Upper lobe of right lung (tissue), 1 donor: Measurements from ENCODE around the gene METTL21A. TPM values are rescaled to one million over a fixed set of nuclear protein-coding genes. Genes with fewer than 3 reads are reported as not detected.

Experiments
- ATAC-seq: fragments of 200-7000 bp; cut with Tn5 transposase; one replicate; pipeline ENCODE4 v1.9.1; 2020; ENCODE audit warnings: mild to moderate bottlenecking, moderate library complexity
- DNase-seq: peaks from one replicate; pipeline ENCODE4 v3.0.0-alpha.2; 2020
- H3K27ac ChIP-seq: fragments of 200-600 bp; one replicate; pipeline ENCODE4 v1.8.0; 2022
- H3K27me3 ChIP-seq: fragments of 200-600 bp; one replicate; pipeline ENCODE4 v1.8.0; 2022; ENCODE audit warnings: mild to moderate bottlenecking
- H3K36me3 ChIP-seq: fragments of 200-600 bp; one replicate; pipeline ENCODE4 v1.8.0; 2022
- H3K4me1 ChIP-seq: fragments of 200-600 bp; one replicate; pipeline ENCODE4 v1.8.0; 2022
- H3K4me3 ChIP-seq: fragments of 200-600 bp; one replicate; pipeline ENCODE4 v1.8.0; 2022; ENCODE audit warnings: mild to moderate bottlenecking
- H3K9me3 ChIP-seq: fragments of 200-600 bp; one replicate; pipeline ENCODE4 v1.8.0; 2022
- CTCF ChIP-seq: fragments of 200-600 bp; IDR thresholded peaks from one replicate; pipeline ENCODE4 v1.8.0; 2022; ENCODE audit warnings: antibody characterized with exemption
- intact Hi-C: fragments of 100-400 bp; cut with DNase I; formaldehyde crosslinking; loops from one replicate; pipeline ENCODE4 v1.11.0; 2022
- total RNA-seq: library from RNA; stranded (reverse); fragmentation: NEBNext Ultra II Directional; extraction: Animal tissue kit (Norgen Biotek cat#: 25700); gene quantifications from one replicate; pipeline ENCODE4 v1.2.1, GENCODE V29; 2021
- donor health status: DM: no; HTN: yes; CAD: no; lungs with severe emphysema.

Gene METTL21A
- total RNA-seq, 1 donor from 2014 or later, result 10.9 TPM

DNA sequence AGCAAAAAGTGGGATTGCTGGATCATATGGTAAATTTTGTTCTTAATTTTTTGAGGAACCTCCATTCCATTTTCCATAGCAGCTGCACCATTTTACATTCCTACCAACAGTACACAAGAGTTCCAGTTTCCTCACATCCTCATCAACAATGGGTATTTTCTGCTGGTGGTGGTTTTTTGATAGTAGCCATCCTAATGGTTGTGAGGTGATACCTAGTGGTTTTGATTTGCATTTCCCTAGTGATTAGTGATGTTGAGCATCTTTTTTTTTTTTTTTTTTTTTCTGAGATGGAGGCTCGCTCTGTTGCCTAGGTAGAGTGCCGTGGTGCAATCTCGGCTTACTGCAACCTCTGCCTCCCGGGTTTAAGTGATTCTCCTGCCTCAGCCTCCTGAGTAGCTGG is 30.5 kb downstream of the METTL21A start:
- H3K4me3 ChIP-seq, result no peak overlapping the region
- H3K9me3 ChIP-seq, result no peaks in the 10 kb centered on the region
- H3K27me3 ChIP-seq, result no peaks in the 10 kb centered on the region
- H3K4me1 ChIP-seq, result no peaks in the 10 kb centered on the region
- intact Hi-C loops, result no loop called here
- DNase-seq (no peak), ATAC-seq (no peak)
- no peak for TF ChIP-seq CTCF
- H3K36me3 ChIP-seq, result peaks cover 24% of the 10 kb centered on the region
- no peak overlapping the region for H3K27ac ChIP-seq

DNA sequence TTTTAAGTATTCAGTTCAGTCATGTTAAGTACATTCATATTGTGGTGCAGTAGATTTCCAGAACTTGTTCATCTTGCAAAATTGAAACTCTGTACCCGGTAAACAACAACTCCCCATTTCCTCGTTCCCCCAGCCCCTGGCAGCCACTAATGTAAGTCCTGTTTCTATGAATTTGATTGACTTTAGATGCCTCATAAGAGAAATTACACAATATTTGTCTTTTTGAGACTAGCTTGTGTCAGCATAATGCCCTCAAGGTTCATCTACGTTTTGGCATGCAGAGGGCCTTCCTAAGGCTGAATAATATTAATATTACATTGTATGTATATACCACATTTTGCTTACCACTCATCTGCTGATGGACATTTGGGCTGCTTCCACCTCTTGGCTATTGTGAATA is 30.9 kb downstream of the METTL21A start:
- TF ChIP-seq CTCF, result no peak
- no peaks in the 10 kb centered on the region for H3K4me1 ChIP-seq
- H3K27me3 ChIP-seq, result no peaks in the 10 kb centered on the region
- no peak overlapping the region for H3K4me3 ChIP-seq
- no peak overlapping the region for H3K27ac ChIP-seq
- H3K9me3 ChIP-seq, result no peaks in the 10 kb centered on the region
- H3K36me3 ChIP-seq, result peaks cover 29% of the 10 kb centered on the region
- no peak for DNase-seq
- intact Hi-C loops, result no loop called here
- ATAC-seq, result no peak

DNA sequence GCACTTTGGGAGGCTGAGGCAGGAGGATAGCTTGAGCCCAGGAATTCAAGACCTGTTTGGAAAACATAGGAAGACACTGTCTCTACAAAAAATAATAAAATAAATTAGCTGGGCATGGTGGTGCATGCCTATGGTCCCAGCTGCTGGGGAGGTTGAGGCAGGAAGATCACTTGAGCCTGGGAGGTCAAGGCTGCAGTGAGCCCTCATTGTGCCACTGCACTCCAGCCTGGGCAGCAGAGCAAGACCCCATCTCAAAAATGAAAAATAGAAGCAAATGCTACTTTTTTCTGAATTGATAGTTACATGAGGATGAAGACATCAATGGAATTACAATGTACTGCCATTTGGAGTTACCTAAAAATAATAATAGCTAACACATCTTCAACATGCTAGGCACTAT is 31.9 kb downstream of the METTL21A start:
- Histone ChIP-seq H3K36me3 (peaks cover 31% of the 10 kb centered on the region), H3K27ac (no peak overlapping the region)
- no peak for ATAC-seq

GRCh38 chr2:207589143-207589542 is 36.1 kb downstream of the METTL21A start:
- ATAC-seq, result no peak
- DNase-seq, result no peak
- TF ChIP-seq CTCF, result no peak
- H3K4me1 ChIP-seq, result no peaks in the 10 kb centered on the region
- no peak overlapping the region for H3K27ac ChIP-seq
- no peaks in the 10 kb centered on the region for H3K9me3 ChIP-seq
- no peaks in the 10 kb centered on the region for H3K27me3 ChIP-seq
- no peak overlapping the region for H3K4me3 ChIP-seq
- intact Hi-C loops, result no loop called here
- peaks cover 44% of the 10 kb centered on the region for H3K36me3 ChIP-seq

More for the DNA sequence above, 31.9 kb downstream of the METTL21A start:
- DNase-seq, result no peak
- intact Hi-C loops, result no loop called here
- no peaks in the 10 kb centered on the region for H3K27me3 ChIP-seq
- H3K4me3 ChIP-seq, result no peak overlapping the region
- no peak for TF ChIP-seq CTCF
- H3K4me1 ChIP-seq, result no peaks in the 10 kb centered on the region
- no peaks in the 10 kb centered on the region for H3K9me3 ChIP-seq

DNA sequence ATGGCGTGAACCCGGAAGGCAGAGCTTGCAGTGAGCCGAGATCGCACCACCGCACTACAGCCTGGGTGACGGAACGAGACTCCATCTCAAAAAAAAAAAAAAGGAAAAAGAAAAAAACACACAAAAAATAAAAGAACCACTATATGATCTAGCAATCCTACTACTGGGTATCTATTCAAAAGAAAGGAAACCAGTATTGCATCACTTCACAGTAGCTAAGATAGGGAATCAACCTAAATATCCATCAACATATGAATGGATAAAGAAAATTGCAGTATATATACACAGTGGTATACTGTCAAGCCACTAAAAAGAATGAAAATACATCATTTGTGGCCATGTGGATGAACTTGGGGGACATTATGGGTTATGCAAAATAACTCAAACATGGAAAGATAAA is 37.9 kb downstream of the METTL21A start:
- intact Hi-C loops, result no loop called here
- no peak for ATAC-seq
- H3K36me3 ChIP-seq, result peaks cover 52% of the 10 kb centered on the region

More for the DNA sequence above, 37.9 kb downstream of the METTL21A start:
- H3K9me3 ChIP-seq, result no peaks in the 10 kb centered on the region
- H3K27ac ChIP-seq, result no peak overlapping the region
- H3K27me3 ChIP-seq, result no peaks in the 10 kb centered on the region
- no peak overlapping the region for H3K4me3 ChIP-seq
- H3K4me1 ChIP-seq, result no peaks in the 10 kb centered on the region
- no peak for DNase-seq
- no peak for TF ChIP-seq CTCF
